AG04450 (cell line): Measurements from ENCODE around the gene NUP210. TPM values are rescaled to one million over a fixed set of nuclear protein-coding genes. Genes with fewer than 3 reads are reported as not detected.

Source experiments
- CTCF ChIA-PET: fragments of 300-600, 350-600 bp; formaldehyde crosslinking; extraction: SDS; loops from one replicate; lab custom pipeline; 2022; ENCODE audit warnings: antibody characterized with exemption, inconsistent platforms; lab: Charles Lee
- POLR2A ChIA-PET: fragments of 350-600 bp; formaldehyde crosslinking; extraction: SDS; loops from one replicate; lab custom pipeline; 2021; ENCODE audit warnings: antibody characterized with exemption, inconsistent platforms; lab: Yijun Ruan, JAX
- DNase-seq: peaks from one replicate; pipeline ENCODE4 v3.0.0-alpha.2; 2011; ENCODE audit warnings: low read depth, low spot score
- H3K27ac ChIP-seq: one replicate; pipeline ENCODE4 v1.5.1; 2012; ENCODE audit warnings: low read depth, low read length, control low read depth
- H3K27me3 ChIP-seq: one replicate; pipeline ENCODE4 v1.6.0; 2012; ENCODE audit warnings: low read length; ENCODE audit not compliant: control insufficient read depth, insufficient read depth
- H3K4me3 ChIP-seq: 2 replicates; pipeline ENCODE4 v1.5.1; 2011; ENCODE audit warnings: mild to moderate bottlenecking, low read depth, low read length, control low read depth
- H3K9me3 ChIP-seq: 2 replicates; pipeline ENCODE4 v1.5.1; 2012; ENCODE audit warnings: low read length; ENCODE audit not compliant: control insufficient read depth, insufficient read depth
- polyA plus RNA-seq: library from polyadenylated mRNA; depleted of rRNA; stranded (reverse); fragments of >200 nt; gene quantifications from 2 replicates; pipeline ENCODE4 v1.2.3, GENCODE V29; 2011
- TF ChIP-seq, protein P1 (sequence below): IDR thresholded peaks from 2 replicates; pipeline ENCODE4 v1.5.1; 2011; ENCODE audit warnings: low read depth, low read length, control low read depth, inconsistent platforms

The NUP210 gene
- polyA plus RNA-seq, 1 experiment, result 0.05 TPM

GRCh38 chr3:13401149-13401548 lies 19.0 kb downstream of the NUP210 start:
- no peak for DNase-seq
- H3K9me3 ChIP-seq, result 0 out of 2 replicates have a peak, but pooled peaks cover 2% of the 10 kb centered on the region
- H3K27me3 ChIP-seq, result no peaks in the 10 kb centered on the region
- no peak overlapping the region for H3K27ac ChIP-seq
- TF ChIP-seq, protein P1, sequence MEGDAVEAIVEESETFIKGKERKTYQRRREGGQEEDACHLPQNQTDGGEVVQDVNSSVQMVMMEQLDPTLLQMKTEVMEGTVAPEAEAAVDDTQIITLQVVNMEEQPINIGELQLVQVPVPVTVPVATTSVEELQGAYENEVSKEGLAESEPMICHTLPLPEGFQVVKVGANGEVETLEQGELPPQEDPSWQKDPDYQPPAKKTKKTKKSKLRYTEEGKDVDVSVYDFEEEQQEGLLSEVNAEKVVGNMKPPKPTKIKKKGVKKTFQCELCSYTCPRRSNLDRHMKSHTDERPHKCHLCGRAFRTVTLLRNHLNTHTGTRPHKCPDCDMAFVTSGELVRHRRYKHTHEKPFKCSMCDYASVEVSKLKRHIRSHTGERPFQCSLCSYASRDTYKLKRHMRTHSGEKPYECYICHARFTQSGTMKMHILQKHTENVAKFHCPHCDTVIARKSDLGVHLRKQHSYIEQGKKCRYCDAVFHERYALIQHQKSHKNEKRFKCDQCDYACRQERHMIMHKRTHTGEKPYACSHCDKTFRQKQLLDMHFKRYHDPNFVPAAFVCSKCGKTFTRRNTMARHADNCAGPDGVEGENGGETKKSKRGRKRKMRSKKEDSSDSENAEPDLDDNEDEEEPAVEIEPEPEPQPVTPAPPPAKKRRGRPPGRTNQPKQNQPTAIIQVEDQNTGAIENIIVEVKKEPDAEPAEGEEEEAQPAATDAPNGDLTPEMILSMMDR, result no peak
- no peak overlapping the region for H3K4me3 ChIP-seq
- POLR2A ChIA-PET, result no interaction called here
- CTCF ChIA-PET, result no interaction called here

- no peak for DNase-seq
- 0 out of 2 replicates have a peak, but pooled peaks cover 2% of the 10 kb centered on the region for H3K9me3 ChIP-seq
- POLR2A ChIA-PET, result no interaction called here
- H3K27me3 ChIP-seq, result no peaks in the 10 kb centered on the region
- H3K4me3 ChIP-seq, result no peak overlapping the region
- H3K27ac ChIP-seq, result no peak overlapping the region
- CTCF ChIA-PET, result no interaction called here
- TF ChIP-seq, protein P1, result no peak
These were observed 19.9 kb downstream of the NUP210 start for GRCh38 chr3:13400114-13400673.

DNA sequence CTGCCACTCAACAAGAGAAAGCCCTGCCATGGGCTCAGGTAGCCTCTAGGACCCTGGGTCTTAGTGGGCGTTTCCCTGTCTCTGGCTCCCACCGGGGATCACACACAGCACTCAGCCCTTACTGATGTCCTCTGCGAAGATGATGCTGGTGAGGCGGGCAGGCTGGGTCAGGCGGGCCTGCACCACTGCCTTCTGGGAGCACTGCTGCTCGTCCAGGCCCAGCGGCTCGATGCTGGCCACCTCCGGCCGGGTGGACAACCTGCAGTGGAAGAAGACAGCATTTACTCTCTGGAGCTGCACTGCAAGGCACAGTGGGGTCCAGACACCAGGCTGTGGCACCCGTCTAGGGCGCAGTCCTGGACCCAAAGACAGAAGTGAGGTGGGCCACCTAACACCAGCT lies 20.5 kb downstream of the NUP210 start:
- H3K27ac ChIP-seq, result no peak overlapping the region
- ChIA-PET CTCF (no interaction called here), POLR2A (no interaction called here)
- no peak overlapping the region for H3K4me3 ChIP-seq
- H3K9me3 ChIP-seq, result 0 out of 2 replicates have a peak, but pooled peaks cover 2% of the 10 kb centered on the region
- no peak for DNase-seq
- TF ChIP-seq, protein P1, result no peak
- H3K27me3 ChIP-seq, result no peaks in the 10 kb centered on the region

DNA sequence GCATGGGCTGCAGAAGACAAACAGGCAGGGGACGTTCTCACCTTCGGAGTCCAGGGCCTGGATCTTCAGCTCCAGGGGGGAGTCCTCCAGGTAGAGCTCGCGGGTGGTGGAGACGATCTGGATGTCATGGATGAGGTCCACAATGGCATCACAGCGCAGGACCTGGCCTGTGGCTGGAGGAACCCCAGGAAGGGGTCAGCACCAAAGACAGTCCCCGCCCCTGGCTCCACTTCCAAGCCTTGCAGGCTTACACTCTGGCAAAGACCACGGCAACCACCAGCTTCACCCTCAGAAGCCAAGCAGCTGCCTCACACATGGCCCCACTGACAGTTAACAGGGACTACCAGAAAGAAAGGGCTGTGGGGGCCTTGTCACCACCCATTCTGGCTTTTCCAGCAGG lies 22.8 kb downstream of the NUP210 start:
- H3K9me3 ChIP-seq, result no peaks in the 10 kb centered on the region
- TF ChIP-seq, protein P1, result no peak
- H3K27ac ChIP-seq, result no peak overlapping the region
- CTCF ChIA-PET, result no interaction called here
- peaks cover 2% of the 10 kb centered on the region for H3K27me3 ChIP-seq
- DNase-seq, result no peak
- H3K4me3 ChIP-seq, result no peak overlapping the region
- POLR2A ChIA-PET, result no interaction called here

GRCh38 chr3:13394363-13394762 lies 25.8 kb downstream of the NUP210 start:
- ChIA-PET POLR2A (no interaction called here), CTCF (interaction anchor here (1.3 kb wide), 1 partner anchor 59 kb away, joined by 4 read pairs; no protein-coding TSS in a partner anchor)
- TF ChIP-seq, protein P1, result no peak
- Histone ChIP-seq H3K9me3 (no peaks in the 10 kb centered on the region), H3K4me3 (no peak overlapping the region), H3K27me3 (peaks cover 6% of the 10 kb centered on the region), H3K27ac (no peak overlapping the region)
- no peak for DNase-seq
